HepG2 (cell line): ENCODE results near the gene HNRNPF. TPM values are rescaled to one million over a fixed set of nuclear protein-coding genes. Genes with fewer than 3 reads are reported as not detected.
A peak's percentile ranks its signal among the peaks of the same experiment; 100 is the strongest.

Experiments used
- CCDC6 ChIP-seq: sonication (generic); formaldehyde crosslinking; IDR thresholded peaks from 2 replicates; pipeline ENCODE4 v1.8.1; 2022; ENCODE audit warnings: mild to moderate bottlenecking, missing genetic modification reagents, moderate library complexity
- DPF2 ChIP-seq: sonication (generic); formaldehyde crosslinking; IDR thresholded peaks from 2 replicates; pipeline ENCODE4 v1.4.0; 2020; ENCODE audit warnings: mild to moderate bottlenecking, low read depth, missing genetic modification reagents, borderline replicate concordance
- EZH2 ChIP-seq: conservative IDR thresholded peaks from 2 replicates; pipeline ENCODE4 v1.6.1; 2012; ENCODE audit warnings: mild to moderate bottlenecking, low read depth, low read length, moderate library complexity
- GABPB1 ChIP-seq: IDR thresholded peaks from 2 replicates; pipeline ENCODE4 v1.6.1; 2016; ENCODE audit warnings: mild to moderate bottlenecking, missing genetic modification reagents, moderate library complexity, missing compliant biosample characterization
- GATAD2A ChIP-seq: IDR thresholded peaks from 2 replicates; pipeline ENCODE4 v1.6.1; 2016
- KLF15 ChIP-seq: sonication (generic); formaldehyde crosslinking; IDR thresholded peaks from 2 replicates; pipeline ENCODE4 v1.8.1; 2023; ENCODE audit warnings: borderline replicate concordance, mild to moderate bottlenecking, inconsistent platforms, missing genetic modification reagents, mixed read lengths
- KMT2A ChIP-seq: sonication (generic); formaldehyde crosslinking; IDR thresholded peaks from 2 replicates; pipeline ENCODE4 v1.4.0; 2020; ENCODE audit warnings: missing genetic modification reagents
- SMC3 ChIP-seq: IDR thresholded peaks from 2 replicates; pipeline ENCODE4 v1.6.1; 2011; ENCODE audit warnings: low read length, improper control_type of control experiment
- TEAD2 ChIP-seq: sonication (generic); formaldehyde crosslinking; IDR thresholded peaks from 2 replicates; pipeline ENCODE4 v1.9.0; 2021; ENCODE audit warnings: missing genetic modification reagents
- TIGD3 ChIP-seq: sonication (generic); formaldehyde crosslinking; IDR thresholded peaks from 2 replicates; pipeline ENCODE4 v1.5.1; 2020; ENCODE audit warnings: mild to moderate bottlenecking, missing genetic modification reagents, borderline replicate concordance
- ZIK1 ChIP-seq: sonication (generic); formaldehyde crosslinking; IDR thresholded peaks from 2 replicates; pipeline ENCODE4 v1.5.0; 2020; ENCODE audit warnings: mild to moderate bottlenecking, low read depth, missing genetic modification reagents, borderline replicate concordance
- ZNF296 ChIP-seq: sonication (generic); formaldehyde crosslinking; conservative IDR thresholded peaks from 2 replicates; pipeline ENCODE4 v1.5.0; 2020; ENCODE audit warnings: mild to moderate bottlenecking, missing genetic modification reagents
- ZNF557 ChIP-seq: sonication (generic); formaldehyde crosslinking; IDR thresholded peaks from 2 replicates; pipeline ENCODE4 v1.4.0; 2020; ENCODE audit warnings: missing genetic modification reagents
- ZNF574 ChIP-seq: sonication (generic); formaldehyde crosslinking; IDR thresholded peaks from 2 replicates; pipeline ENCODE4 v1.4.0; 2020; ENCODE audit warnings: missing genetic modification reagents
- ZNF83 ChIP-seq: sonication (generic); formaldehyde crosslinking; IDR thresholded peaks from 2 replicates; pipeline ENCODE4 v1.4.0; 2020; ENCODE audit warnings: missing genetic modification reagents, mild to moderate bottlenecking, borderline replicate concordance
- ZNF891 ChIP-seq: sonication (generic); formaldehyde crosslinking; IDR thresholded peaks from 2 replicates; pipeline ENCODE4 v1.5.0; 2020; ENCODE audit warnings: mild to moderate bottlenecking, missing genetic modification reagents
- ZSCAN12 ChIP-seq: sonication (generic); formaldehyde crosslinking; IDR thresholded peaks from 2 replicates; pipeline ENCODE4 v1.9.0; 2021; ENCODE audit warnings: mild to moderate bottlenecking, missing genetic modification reagents
- polyA plus RNA-seq, 8 experiments: library from polyadenylated mRNA; depleted of rRNA in 3 of 8; stranded (reverse) in 7 of 8; unstranded in 1 of 8; fragments of >200 nt; fragmentation: Illumina TruSeq in 4 of 8; extraction: Trizol in 4 of 8; gene quantifications; 2 replicates each; pipeline versions ENCODE4 v1.2.1 to v1.2.3, GENCODE V29; 2011 to 2016; ENCODE audit warnings: low read depth in 4 of 8, missing spikeins in 1 of 8, mixed read lengths in 1 of 8; ENCODE audit not compliant: insufficient read depth in 1 of 8
- total RNA-seq, 5 experiments: library from RNA; depleted of rRNA; stranded (reverse); fragments of >200 nt; fragmentation: Illumina TruSeq; extraction: Trizol; gene quantifications; 2 replicates each; pipeline ENCODE4 v1.2.3, GENCODE V29; 2016; ENCODE audit warnings: low read depth in 1 of 5
- TF ChIP-seq, protein P1 (sequence below): IDR thresholded peaks from 2 replicates; pipeline ENCODE4 v1.6.1; 2016; ENCODE audit warnings: missing biosample characterization, missing genetic modification reagents, low read depth
- TF ChIP-seq, protein P2 (sequence below): sonication (generic); formaldehyde crosslinking; IDR thresholded peaks from 2 replicates; pipeline ENCODE4 v1.9.0; 2021; ENCODE audit warnings: missing genetic modification reagents, mild to moderate bottlenecking, borderline replicate concordance
- TF ChIP-seq, protein P3 (sequence below): sonication (generic); formaldehyde crosslinking; IDR thresholded peaks from 2 replicates; pipeline ENCODE4 v1.8.1; 2023; ENCODE audit warnings: mild to moderate bottlenecking, moderate library complexity, missing genetic modification reagents
- TF ChIP-seq, protein P4 (sequence below): sonication (generic); formaldehyde crosslinking; IDR thresholded peaks from 2 replicates; pipeline ENCODE4 v1.4.0; 2020; ENCODE audit warnings: mild to moderate bottlenecking, missing genetic modification reagents

HNRNPF gene
- total and polyA plus RNA-seq, 2 of the 13 experiments (the other 11 are each of a cell fraction or from before 2014, with no cell fraction given) = 166 to 308 TPM

GRCh38 chr10:43408710-43409384 lies at the start of gene HNRNPF (continued):
- TF ChIP-seq KLF15 = no peak
- TF ChIP-seq, protein P1, sequence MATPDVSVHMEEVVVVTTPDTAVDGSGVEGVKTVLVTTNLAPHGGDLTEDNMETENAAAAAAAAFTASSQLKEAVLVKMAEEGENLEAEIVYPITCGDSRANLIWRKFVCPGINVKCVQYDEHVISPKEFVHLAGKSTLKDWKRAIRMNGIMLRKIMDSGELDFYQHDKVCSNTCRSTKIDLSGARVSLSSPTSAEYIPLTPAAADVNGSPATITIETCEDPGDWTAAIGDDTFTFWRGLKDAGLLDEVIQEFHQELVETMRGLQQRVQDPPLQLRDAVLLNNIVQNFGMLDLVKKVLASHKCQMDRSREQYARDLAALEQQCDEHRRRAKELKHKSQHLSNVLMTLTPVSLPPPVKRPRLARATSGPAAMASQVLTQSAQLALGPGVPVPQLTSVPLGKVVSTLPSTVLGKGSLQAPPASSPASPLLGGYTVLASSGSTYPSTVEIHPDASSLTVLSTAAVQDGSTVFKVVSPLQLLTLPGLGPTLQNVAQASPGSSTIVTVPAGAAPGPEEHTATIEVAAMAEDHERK (CRISPR knock-in tag) = peak; percentile 89
- peak; percentile 93 for TF ChIP-seq ZSCAN12 (CRISPR knock-in tag)
- peak; percentile 54; the same call in 1 of the 2 replicates for TF ChIP-seq ZNF574 (CRISPR knock-in tag)
- TF ChIP-seq GATAD2A (CRISPR knock-in tag) = no peak
- peak; percentile 87; the same call in 1 of the 2 replicates for TF ChIP-seq ZNF83 (CRISPR knock-in tag)
- TF ChIP-seq, protein P2, sequence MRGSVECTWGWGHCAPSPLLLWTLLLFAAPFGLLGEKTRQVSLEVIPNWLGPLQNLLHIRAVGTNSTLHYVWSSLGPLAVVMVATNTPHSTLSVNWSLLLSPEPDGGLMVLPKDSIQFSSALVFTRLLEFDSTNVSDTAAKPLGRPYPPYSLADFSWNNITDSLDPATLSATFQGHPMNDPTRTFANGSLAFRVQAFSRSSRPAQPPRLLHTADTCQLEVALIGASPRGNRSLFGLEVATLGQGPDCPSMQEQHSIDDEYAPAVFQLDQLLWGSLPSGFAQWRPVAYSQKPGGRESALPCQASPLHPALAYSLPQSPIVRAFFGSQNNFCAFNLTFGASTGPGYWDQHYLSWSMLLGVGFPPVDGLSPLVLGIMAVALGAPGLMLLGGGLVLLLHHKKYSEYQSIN (CRISPR knock-in tag) = no peak
- TF ChIP-seq ZNF891 = peak; percentile 93
- peak; percentile 78; the same call in 1 of the 2 replicates for TF ChIP-seq CCDC6 (CRISPR knock-in tag)
- TF ChIP-seq KMT2A = peak; percentile 21; the same call in 1 of the 2 replicates
- peak; percentile 83; the same call in 1 of the 2 replicates for TF ChIP-seq TEAD2 (CRISPR knock-in tag)
- no peak for TF ChIP-seq SMC3
- no peak for TF ChIP-seq ZNF296 (CRISPR knock-in tag)
- TF ChIP-seq TIGD3 = peak; percentile 97; the same call in 1 of the 2 replicates
- TF ChIP-seq, protein P3, sequence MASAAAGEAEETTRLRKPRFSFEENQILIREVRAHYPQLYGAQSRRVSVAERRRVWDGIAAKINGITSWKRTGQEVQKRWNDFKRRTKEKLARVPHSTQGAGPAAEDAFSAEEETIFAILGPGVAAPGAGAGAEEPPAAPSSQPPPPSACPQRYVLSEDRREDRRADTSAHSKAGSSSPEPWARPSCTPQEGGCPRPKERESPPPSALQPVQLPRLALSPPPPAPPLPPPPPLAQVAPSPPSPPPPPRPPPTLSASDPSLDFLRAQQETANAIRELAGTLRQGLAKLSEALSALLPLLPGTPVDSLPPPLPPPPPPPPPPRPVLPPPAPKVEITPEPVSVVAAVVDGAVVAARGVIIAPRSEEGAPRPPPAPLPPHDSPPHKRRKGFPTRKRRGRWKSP = peak; percentile 96
- TF ChIP-seq EZH2 = no peak
- TF ChIP-seq DPF2 (CRISPR knock-in tag) = 0 out of 2 replicates have a peak, but pooled peaks have one; percentile 39
- peak; percentile 88; the same call in 1 of the 2 replicates for TF ChIP-seq ZNF557 (CRISPR knock-in tag)
- TF ChIP-seq GABPB1 = peak; percentile 93
- TF ChIP-seq, protein P4, sequence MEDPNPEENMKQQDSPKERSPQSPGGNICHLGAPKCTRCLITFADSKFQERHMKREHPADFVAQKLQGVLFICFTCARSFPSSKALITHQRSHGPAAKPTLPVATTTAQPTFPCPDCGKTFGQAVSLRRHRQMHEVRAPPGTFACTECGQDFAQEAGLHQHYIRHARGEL (CRISPR knock-in tag) = no peak
- TF ChIP-seq ZIK1 (CRISPR knock-in tag) = peak; percentile 84; the same call in 1 of the 2 replicates
